HepG2 (cell line): ENCODE results near the gene PCED1B. TPM values are rescaled to one million over a fixed set of nuclear protein-coding genes. Genes with fewer than 3 reads are reported as not detected.

Experiments
- ATAC-seq: fragments of 200-7000 bp; cut with Tn5 transposase; 3 replicates; pipeline ENCODE4 v1.9.1; 2020; ENCODE audit warnings: mild to moderate bottlenecking, moderate library complexity
- BruUV-seq: library from RNA; stranded (reverse); fragments of 400-500 nt; replicated peaks from 2 replicates; lab custom pipeline; 2021; lab: Mats Ljungman, UMichigan
- CTCF ChIA-PET: fragments of 300-600 bp; formaldehyde crosslinking; extraction: SDS; loops from one replicate; lab custom pipeline; 2021; ENCODE audit warnings: low total read pairs, inconsistent platforms, low intra/inter-chr PET ratio; lab: Yijun Ruan, JAX
- POLR2A ChIA-PET: fragments of 350-600 bp; sonication (Branson Sonifier 250); formaldehyde crosslinking; loops from one replicate; lab custom pipeline; 2020; ENCODE audit warnings: antibody characterized with exemption, inconsistent platforms; lab: Yijun Ruan, JAX
- DNase-seq: peaks from one replicate; pipeline ENCODE4 v3.0.0-alpha.2; 2015; ENCODE audit warnings: low spot score
- FAIRE-seq: peaks from 3 replicates; lab custom pipeline; 2011; peaks lifted over from hg19 to GRCh38; lab: Jason Lieb, UNC
- H2AFZ ChIP-seq: one replicate; pipeline ENCODE4 v1.6.1; 2011; ENCODE audit warnings: low read length, inconsistent platforms
- H3K27ac ChIP-seq: fragments of 300-600 bp; 3 replicates; pipeline ENCODE4 v1.8.0; 2011; ENCODE audit warnings: mixed run types, mild to moderate bottlenecking, mixed read lengths, low read length, inconsistent platforms; ENCODE audit not compliant: insufficient read depth; ENCODE audit errors: extremely low read length
- H3K27me3 ChIP-seq, 2 experiments: fragments of 200-600 bp in 1 of 2; 2 replicates in 1 of 2; 3 replicates in 1 of 2; pipeline versions ENCODE4 v1.6.0 to v1.8.0; 2011; ENCODE audit warnings: low read length in 2 of 2, mild to moderate bottlenecking in 2 of 2, moderate library complexity in 2 of 2, inconsistent platforms in 1 of 2; ENCODE audit not compliant: insufficient read depth in 2 of 2, control insufficient read depth in 1 of 2
- H3K36me3 ChIP-seq, 2 experiments: fragments of 200-600 bp in 1 of 2; replicated peaks in 1 of 2; 2 replicates in 1 of 2; 3 replicates in 1 of 2; pipeline versions ENCODE4 v1.5.1 to v1.8.0; 2011; ENCODE audit warnings: low read length in 2 of 2, inconsistent platforms in 1 of 2; ENCODE audit not compliant: insufficient read depth in 2 of 2, control insufficient read depth in 1 of 2
- H3K4me1 ChIP-seq: 2 replicates; pipeline ENCODE4 v1.5.1; 2012; ENCODE audit warnings: low read length, inconsistent platforms; ENCODE audit not compliant: insufficient read depth
- H3K4me2 ChIP-seq: 2 replicates; pipeline ENCODE4 v1.6.0; 2011; ENCODE audit warnings: low read depth, low read length, inconsistent platforms
- H3K4me3 ChIP-seq, 3 experiments: fragments of 200-600 bp in 1 of 3; sonication (generic), shearing (Covaris generic) in 1 of 3; replicated peaks in 1 of 3; 2 replicates each; pipeline ENCODE4 v1.5.1; 2011 to 2016; ENCODE audit warnings: low read length in 3 of 3, inconsistent platforms in 2 of 3, low read depth in 2 of 3, mild to moderate bottlenecking in 2 of 3, control low read depth in 1 of 3, mixed read lengths in 1 of 3; ENCODE audit not compliant: insufficient read depth in 1 of 3
- H3K79me2 ChIP-seq: one replicate; pipeline ENCODE4 v1.6.1; 2011; ENCODE audit warnings: low read length, inconsistent platforms; ENCODE audit not compliant: insufficient read depth
- H3K9ac ChIP-seq: 2 replicates; pipeline ENCODE4 v1.6.0; 2011; ENCODE audit warnings: mild to moderate bottlenecking, low read depth, low read length, inconsistent platforms; ENCODE audit not compliant: insufficient read depth
- H3K9me3 ChIP-seq: 2 replicates; pipeline ENCODE4 v1.5.1; 2012; ENCODE audit warnings: mild to moderate bottlenecking, low read length
- H4K20me1 ChIP-seq: 2 replicates; pipeline ENCODE4 v1.6.0; 2011; ENCODE audit warnings: inconsistent platforms, mild to moderate bottlenecking, low read length, moderate library complexity; ENCODE audit not compliant: insufficient read depth
- DMAP1 ChIP-seq: IDR thresholded peaks from 2 replicates; pipeline ENCODE4 v1.6.1; 2016
- KLF12 ChIP-seq: sonication (generic); formaldehyde crosslinking; IDR thresholded peaks from 2 replicates; pipeline ENCODE4 v1.4.0; 2020; ENCODE audit warnings: missing genetic modification reagents, borderline replicate concordance
- MBNL3 ChIP-seq: fragments of 250-450 bp; sonication (Bioruptor Pico); conservative IDR thresholded peaks from 2 replicates; pipeline ENCODE4 v1.8.0; 2022; ENCODE audit warnings: mild to moderate bottlenecking, inconsistent platforms
- SP2 ChIP-seq: sonication (generic); formaldehyde crosslinking; IDR thresholded peaks from 2 replicates; pipeline ENCODE4 v1.5.1; 2020; ENCODE audit warnings: mild to moderate bottlenecking, missing genetic modification reagents
- THYN1 ChIP-seq: sonication (generic); formaldehyde crosslinking; IDR thresholded peaks from 2 replicates; pipeline ENCODE4 v1.8.1; 2023; ENCODE audit warnings: low read depth, mild to moderate bottlenecking, moderate library complexity, missing genetic modification reagents, borderline replicate concordance
- ZNF432 ChIP-seq: sonication (generic); formaldehyde crosslinking; IDR thresholded peaks from 2 replicates; pipeline ENCODE4 v1.5.0; 2020; ENCODE audit warnings: missing genetic modification reagents, mild to moderate bottlenecking, borderline replicate concordance
- ZNF446 ChIP-seq: sonication (generic); formaldehyde crosslinking; IDR thresholded peaks from 2 replicates; pipeline ENCODE4 v1.5.0; 2020; ENCODE audit warnings: mild to moderate bottlenecking, missing genetic modification reagents
- ZNF7 ChIP-seq: IDR thresholded peaks from 2 replicates; pipeline ENCODE4 v1.6.1; 2016; ENCODE audit warnings: missing biosample characterization, missing genetic modification reagents
- WGBS: methylation state at CpG from one replicate; pipeline ENCODE4 v1.1.6; 2017; ENCODE audit warnings: low lambda C conversion rate; 5-methylcytosine and 5-hydroxymethylcytosine counted together
- in situ Hi-C: cut with HindIII; loops from 2 replicates; pipeline ENCODE4 v1.10.0; 2017; ENCODE audit warnings: low pct_unique_long_range_greater_than_20kb; ENCODE audit not compliant: extremely low pct_ligation_motif_present
- intact Hi-C: fragments of 100-400 bp; cut with micrococcal nuclease; formaldehyde crosslinking; loops from one replicate; pipeline ENCODE4 v1.10.0; 2022; ENCODE audit not compliant: unreplicated experiment
- polyA plus RNA-seq, 8 experiments: library from polyadenylated mRNA; depleted of rRNA in 3 of 8; stranded (reverse) in 7 of 8; unstranded in 1 of 8; fragments of >200 nt; fragmentation: Illumina TruSeq in 4 of 8; extraction: Trizol in 4 of 8; gene quantifications; 2 replicates each; pipeline versions ENCODE4 v1.2.1 to v1.2.3, GENCODE V29; 2011 to 2016; ENCODE audit warnings: low read depth in 4 of 8, missing spikeins in 1 of 8, mixed read lengths in 1 of 8; ENCODE audit not compliant: insufficient read depth in 1 of 8
- total RNA-seq, 5 experiments: library from RNA; depleted of rRNA; stranded (reverse); fragments of >200 nt; fragmentation: Illumina TruSeq; extraction: Trizol; gene quantifications; 2 replicates each; pipeline ENCODE4 v1.2.3, GENCODE V29; 2016; ENCODE audit warnings: low read depth in 1 of 5
- TF ChIP-seq, protein P1 (sequence below): sonication (generic); formaldehyde crosslinking; IDR thresholded peaks from 2 replicates; pipeline ENCODE4 v1.5.0; 2020; ENCODE audit warnings: missing genetic modification reagents
- TF ChIP-seq, protein P2 (sequence below): IDR thresholded peaks from 2 replicates; pipeline ENCODE4 v1.6.1; 2016; ENCODE audit warnings: missing genetic modification reagents, missing compliant biosample characterization
- TF ChIP-seq, protein P3 (sequence below): sonication (generic); formaldehyde crosslinking; IDR thresholded peaks from 2 replicates; pipeline ENCODE4 v1.9.0; 2021; ENCODE audit warnings: missing genetic modification reagents, borderline replicate concordance
- TF ChIP-seq, protein P4 (sequence below): IDR thresholded peaks from 2 replicates; pipeline ENCODE4 v1.6.1; 2016; ENCODE audit warnings: missing biosample characterization, missing genetic modification reagents, low read depth

Gene PCED1B
- total and polyA plus RNA-seq, 2 of the 13 experiments (the other 11 are each of a cell fraction or from before 2014, with no cell fraction given): 0.11 to 0.37 TPM

GRCh38 chr12:47111854-47112253, 32.4 kb downstream of the PCED1B start:
- no peaks in the 10 kb centered on the region for H3K9me3 ChIP-seq
- ChIA-PET POLR2A (no interaction called here), CTCF (no interaction called here)
- no peaks in the 10 kb centered on the region for H3K36me3 ChIP-seq
- H4K20me1 ChIP-seq: no peaks in the 10 kb centered on the region
- BruUV-seq: no TSS peak
- intact Hi-C loops: no loop called here
- no peak overlapping the region for H3K9ac ChIP-seq
- ATAC-seq: no peak
- in situ Hi-C loops: no loop called here
- H3K27ac ChIP-seq: no peak overlapping the region
- no peak for DNase-seq
- H3K27me3 ChIP-seq: peaks cover 0 to 7% of the 10 kb centered on the region in 2 experiments; a peak in 2 of 5 replicates
- FAIRE-seq: no peak
- no peaks in the 10 kb centered on the region for H3K4me1 ChIP-seq
- H3K4me2 ChIP-seq: no peak overlapping the region
- H2AFZ ChIP-seq: no peak overlapping the region
- H3K4me3 ChIP-seq: no peak overlapping the region
- 24% methylated on average over 6 of the region's 6 CpGs for WGBS
- no peaks in the 10 kb centered on the region for H3K79me2 ChIP-seq
- TF ChIP-seq ZNF446 (CRISPR knock-in tag): no peak
- no peak for TF ChIP-seq KLF12
- TF ChIP-seq ZNF7 (CRISPR knock-in tag): no peak
- no peak for TF ChIP-seq SP2 (CRISPR knock-in tag)

- Histone ChIP-seq H3K27me3 (no peaks in the 10 kb centered on the region; a peak in 1 of 5 replicates), H3K27ac (no peak overlapping the region), H3K36me3 (no peaks in the 10 kb centered on the region), H3K4me3 (no peak overlapping the region), H3K9me3 (no peaks in the 10 kb centered on the region), H3K9ac (no peak overlapping the region), H2AFZ (no peak overlapping the region), H4K20me1 (no peaks in the 10 kb centered on the region), H3K4me1 (no peaks in the 10 kb centered on the region), H3K4me2 (no peak overlapping the region), H3K79me2 (no peaks in the 10 kb centered on the region)
- FAIRE-seq (no peak), ATAC-seq (no peak), DNase-seq (no peak)
- POLR2A ChIA-PET: no interaction called here
- in situ Hi-C loops: no loop called here
- no TSS peak for BruUV-seq
- CTCF ChIA-PET: no interaction called here
- WGBS: 82% methylated on average over 2 of the region's 2 CpGs
- intact Hi-C loops: no loop called here
- TF ChIP-seq, protein P1, sequence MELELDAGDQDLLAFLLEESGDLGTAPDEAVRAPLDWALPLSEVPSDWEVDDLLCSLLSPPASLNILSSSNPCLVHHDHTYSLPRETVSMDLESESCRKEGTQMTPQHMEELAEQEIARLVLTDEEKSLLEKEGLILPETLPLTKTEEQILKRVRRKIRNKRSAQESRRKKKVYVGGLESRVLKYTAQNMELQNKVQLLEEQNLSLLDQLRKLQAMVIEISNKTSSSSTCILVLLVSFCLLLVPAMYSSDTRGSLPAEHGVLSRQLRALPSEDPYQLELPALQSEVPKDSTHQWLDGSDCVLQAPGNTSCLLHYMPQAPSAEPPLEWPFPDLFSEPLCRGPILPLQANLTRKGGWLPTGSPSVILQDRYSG: no peak
- TF ChIP-seq, protein P2, sequence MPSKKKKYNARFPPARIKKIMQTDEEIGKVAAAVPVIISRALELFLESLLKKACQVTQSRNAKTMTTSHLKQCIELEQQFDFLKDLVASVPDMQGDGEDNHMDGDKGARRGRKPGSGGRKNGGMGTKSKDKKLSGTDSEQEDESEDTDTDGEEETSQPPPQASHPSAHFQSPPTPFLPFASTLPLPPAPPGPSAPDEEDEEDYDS (CRISPR knock-in tag): no peak
- TF ChIP-seq, protein P3, sequence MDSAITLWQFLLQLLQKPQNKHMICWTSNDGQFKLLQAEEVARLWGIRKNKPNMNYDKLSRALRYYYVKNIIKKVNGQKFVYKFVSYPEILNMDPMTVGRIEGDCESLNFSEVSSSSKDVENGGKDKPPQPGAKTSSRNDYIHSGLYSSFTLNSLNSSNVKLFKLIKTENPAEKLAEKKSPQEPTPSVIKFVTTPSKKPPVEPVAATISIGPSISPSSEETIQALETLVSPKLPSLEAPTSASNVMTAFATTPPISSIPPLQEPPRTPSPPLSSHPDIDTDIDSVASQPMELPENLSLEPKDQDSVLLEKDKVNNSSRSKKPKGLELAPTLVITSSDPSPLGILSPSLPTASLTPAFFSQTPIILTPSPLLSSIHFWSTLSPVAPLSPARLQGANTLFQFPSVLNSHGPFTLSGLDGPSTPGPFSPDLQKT (CRISPR knock-in tag): no peak
- TF ChIP-seq DMAP1 (no peak), ZNF432 (CRISPR knock-in tag) (no peak), MBNL3 (CRISPR knock-in tag) (no peak), THYN1 (no peak)
- TF ChIP-seq, protein P4, sequence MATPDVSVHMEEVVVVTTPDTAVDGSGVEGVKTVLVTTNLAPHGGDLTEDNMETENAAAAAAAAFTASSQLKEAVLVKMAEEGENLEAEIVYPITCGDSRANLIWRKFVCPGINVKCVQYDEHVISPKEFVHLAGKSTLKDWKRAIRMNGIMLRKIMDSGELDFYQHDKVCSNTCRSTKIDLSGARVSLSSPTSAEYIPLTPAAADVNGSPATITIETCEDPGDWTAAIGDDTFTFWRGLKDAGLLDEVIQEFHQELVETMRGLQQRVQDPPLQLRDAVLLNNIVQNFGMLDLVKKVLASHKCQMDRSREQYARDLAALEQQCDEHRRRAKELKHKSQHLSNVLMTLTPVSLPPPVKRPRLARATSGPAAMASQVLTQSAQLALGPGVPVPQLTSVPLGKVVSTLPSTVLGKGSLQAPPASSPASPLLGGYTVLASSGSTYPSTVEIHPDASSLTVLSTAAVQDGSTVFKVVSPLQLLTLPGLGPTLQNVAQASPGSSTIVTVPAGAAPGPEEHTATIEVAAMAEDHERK: no peak
Measured at GRCh38 chr12:47112679-47113078, 33.3 kb downstream of the PCED1B start.
